Heart right ventricle (tissue), 16 donors: Measurements from ENCODE around the gene TMEM92. TPM values are rescaled to one million over a fixed set of nuclear protein-coding genes. Genes with fewer than 3 reads are reported as not detected.
A peak's percentile ranks its signal among the peaks of the same experiment; 100 is the strongest.

Experiments used
- ATAC-seq, 8 donors: fragments of 200-7000 bp; cut with Tn5 transposase; one replicate each; pipeline ENCODE4 v1.9.1; 2020; ENCODE audit warnings: mild to moderate bottlenecking in 8 of 8, moderate library complexity in 8 of 8, moderate number of reproducible peaks in 1 of 8
- DNase-seq, 2 donors: peaks; one replicate each; pipeline ENCODE4 v3.0.0-alpha.2; 2020
- H3K27ac ChIP-seq, 10 donors: fragments of 200-600 bp; sonication (generic) in 2 of 10; one replicate each; pipeline versions ENCODE4 v1.5.0 to v1.8.0; 2020 to 2022; ENCODE audit warnings: mild to moderate bottlenecking in 3 of 10
- H3K27me3 ChIP-seq, 7 donors: fragments of 200-600 bp; one replicate each; pipeline ENCODE4 v1.8.0; 2021 to 2022; ENCODE audit warnings: mild to moderate bottlenecking in 2 of 7
- H3K36me3 ChIP-seq, 9 donors: fragments of 200-600 bp; sonication (generic) in 1 of 9; one replicate each; pipeline versions ENCODE4 v1.5.0 to v1.8.0; 2020 to 2022; ENCODE audit warnings: mild to moderate bottlenecking in 2 of 9
- H3K4me1 ChIP-seq, 9 donors: fragments of 200-600 bp; sonication (generic) in 1 of 9; one replicate each; pipeline versions ENCODE4 v1.5.0 to v1.8.0; 2020 to 2022; ENCODE audit warnings: mild to moderate bottlenecking in 4 of 9
- H3K4me3 ChIP-seq, 10 donors: fragments of 200-600 bp; sonication (generic) in 2 of 10; one replicate each; pipeline versions ENCODE4 v1.5.0 to v1.8.0; 2020 to 2022; ENCODE audit warnings: mild to moderate bottlenecking in 7 of 10, moderate library complexity in 2 of 10
- H3K9me3 ChIP-seq, 11 donors: fragments of 200-600 bp in 10 of 11; sonication (generic) in 2 of 11; one replicate each; pipeline versions ENCODE4 v1.5.0 to v1.8.0; 2013 to 2022; ENCODE audit warnings: mild to moderate bottlenecking in 2 of 11, control low read depth in 1 of 11, moderate library complexity in 1 of 11
- CTCF ChIP-seq, 9 donors: fragments of 200-600 bp; sonication (generic) in 2 of 9; IDR thresholded peaks; one replicate each; pipeline versions ENCODE4 v1.5.0 to v1.8.0; 2021 to 2022; ENCODE audit warnings: antibody characterized with exemption in 9 of 9, mild to moderate bottlenecking in 5 of 9, moderate library complexity in 1 of 9
- WGBS, 2 donors: extraction: QIAGEN DNeasy Blood & Tissue Kit; methylation state at CpG; one replicate each; pipeline ENCODE4 v1.1.7; 2013; ENCODE audit warnings: inconsistent platforms in 1 of 2; 5-methylcytosine and 5-hydroxymethylcytosine counted together
- intact Hi-C, 10 donors: fragments of 100-400 bp; cut with DNase I; formaldehyde crosslinking; loops; one replicate each; pipeline versions ENCODE4 v1.11.1 to v1.14.2; 2022
- polyA plus RNA-seq, 2 donors: library from polyadenylated mRNA; stranded (reverse); fragments of 200-250 nt; gene quantifications; one replicate each; pipeline ENCODE4 v1.2.3, GENCODE V29; 2013
- total RNA-seq, 10 donors: library from RNA; stranded (reverse); fragmentation: NEBNext Ultra II Directional in 3 of 10; extraction: Animal tissue kit (Norgen Biotek cat#: 25700) in 3 of 10; gene quantifications; one replicate each; pipeline versions ENCODE4 v1.2.1 to v1.2.4, GENCODE V29; 2021 to 2023
- donor health status: Arrhythmogenic right ventricular cardiomyopathy.
- donor health status: ischemic (EF 13 %, LVEDD 7.1; RV severe dilation, severe dysfunction).
- donor health status: healthy with polysubstance abuse.
- donor health status: DM: no; HTN: yes; CAD: no.
- donor health status: DM: no; HTN: no; CAD: no.
- donor health status: ischemic (EF 25% LVEDD 6.9; RV normal size, moderate dysfunction).
- donor health status: ischemic (EF 25% LVEDD 5.7; RV mildly dilated, moderate dysfunction).
- donor health status: healthy.
- donor health status: DM: yes; HTN: yes; CAD: no.
- donor health status: Ischemic cardiomyopathy.
- donor health status: ischemic (EF 35%, LVEDD 5.7; RV mildly dilated, moderate dysfunction).
- donor health status: nonischemic (EF 11% LVEDD 7.7; RV severe dilation, severe dysfunction).
- donor health status: DM: yes; HTN: yes; CAD: no.
- donor health status: PGD.
- donor health status: ischemic (EF 29% LVEDD 5.4; RV normal size, mild dysfunction).
- donor health status: nonischemic (EF 23%, LVEDD 6.1; RV moderate dilation, normal function).

Gene TMEM92
- total and polyA plus RNA-seq, 12 donors: 0.04 TPM; not detected in 11

- peak overlapping the region in 3 of 10 donors; percentile 15 to 70 (median 22) for H3K27ac ChIP-seq
- ATAC-seq: peak in 2 of 8 donors; percentile 16 to 24
- H3K4me1 ChIP-seq: peaks cover 0 to 29% (median 4%) of the 10 kb centered on the region in 9 donors
- H3K27me3 ChIP-seq: peaks cover 0 to 32% (median 19%) of the 10 kb centered on the region in 7 donors
- intact Hi-C loops: no loop called here
- 73 to 78% methylated on average over 19 of the region's 19 CpGs for WGBS, 2 donors
- no peak for TF ChIP-seq CTCF (IDR thresholded peaks at IDR 0.05)
- H3K4me3 ChIP-seq: no peak overlapping the region
- DNase-seq: no peak
- no peaks in the 10 kb centered on the region for H3K9me3 ChIP-seq
- H3K36me3 ChIP-seq: no peaks in the 10 kb centered on the region
Observed at GRCh38 chr17:50259477-50260324, 14.6 kb upstream of the TMEM92 start.

- no peak for DNase-seq
- no peak for TF ChIP-seq CTCF (IDR thresholded peaks at IDR 0.05)
- peaks cover 0 to 29% (median 4%) of the 10 kb centered on the region in 9 donors for H3K4me1 ChIP-seq
- ATAC-seq: no peak
- H3K4me3 ChIP-seq: no peak overlapping the region
- no peaks in the 10 kb centered on the region for H3K36me3 ChIP-seq
- intact Hi-C loops: no loop called here
- H3K27me3 ChIP-seq: peaks cover 0 to 32% (median 19%) of the 10 kb centered on the region in 7 donors
- H3K9me3 ChIP-seq: no peaks in the 10 kb centered on the region
- 79 to 81% methylated on average over 6 of the region's 6 CpGs for WGBS, 2 donors
- no peak overlapping the region for H3K27ac ChIP-seq
Observed at GRCh38 chr17:50260501-50260911, 13.8 kb upstream of the TMEM92 start.

- DNase-seq: no peak
- intact Hi-C loops: no loop called here
- no peaks in the 10 kb centered on the region for H3K9me3 ChIP-seq
- 80 to 83% methylated on average over 15 of the region's 15 CpGs for WGBS, 2 donors
- no peak overlapping the region for H3K4me3 ChIP-seq
- H3K27ac ChIP-seq: no peak overlapping the region
- no peaks in the 10 kb centered on the region for H3K36me3 ChIP-seq
- peaks cover 0 to 32% (median 4%) of the 10 kb centered on the region in 9 donors for H3K4me1 ChIP-seq
- peaks cover 0 to 32% (median 19%) of the 10 kb centered on the region in 7 donors for H3K27me3 ChIP-seq
- TF ChIP-seq CTCF (IDR thresholded peaks at IDR 0.05): no peak
- ATAC-seq: no peak
Observed at GRCh38 chr17:50261051-50261915, 13.0 kb upstream of the TMEM92 start.
